GM12878 (cell line): ENCODE data around the gene APOC4. TPM values are rescaled to one million over a fixed set of nuclear protein-coding genes. Genes with fewer than 3 reads are reported as not detected.

Experiments
- ATAC-seq: fragments of 200-7000 bp; cut with Tn5 transposase; 3 replicates; pipeline ENCODE4 v1.9.1; 2020; ENCODE audit warnings: mild to moderate bottlenecking, moderate library complexity
- BruUV-seq: library from RNA; stranded (reverse); fragments of 400-500 nt; replicated peaks from 2 replicates; lab custom pipeline; 2021; lab: Mats Ljungman, UMichigan
- CTCF ChIA-PET: fragments of 300-600 bp; sonication (Branson Sonifier 250); formaldehyde crosslinking; extraction: SDS; loops from one replicate; lab custom pipeline; 2021; ENCODE audit warnings: inconsistent platforms; lab: Yijun Ruan, JAX
- POLR2A ChIA-PET: fragments of 350-600 bp; formaldehyde crosslinking; extraction: SDS; loops from one replicate; lab custom pipeline; 2021; ENCODE audit warnings: inconsistent platforms; lab: Charles Lee
- RAD21 ChIA-PET: fragments of 300-600 bp; sonication (Branson Sonifier 250); formaldehyde crosslinking; loops from one replicate; lab custom pipeline; 2023; ENCODE audit warnings: antibody characterized with exemption; ENCODE audit not compliant: unreplicated experiment; lab: Charles Lee
- SMC1A ChIA-PET: fragments of 300-600 bp; sonication (Branson Sonifier 250); formaldehyde crosslinking; loops from one replicate; lab custom pipeline; 2023; ENCODE audit not compliant: unreplicated experiment, uncharacterized antibody; lab: Charles Lee
- DNase-seq: peaks from one replicate; pipeline ENCODE4 v3.0.0-alpha.2; 2011; ENCODE audit warnings: low read depth, low spot score
- FAIRE-seq: peaks from 3 replicates; lab custom pipeline; 2011; peaks lifted over from hg19 to GRCh38; lab: Jason Lieb, UNC
- H2AFZ ChIP-seq: 2 replicates; pipeline ENCODE4 v1.6.0; 2011; ENCODE audit warnings: low read depth, low read length, control low read depth; ENCODE audit not compliant: control insufficient read depth
- H3K27ac ChIP-seq: 2 replicates; pipeline ENCODE4 v1.5.1; 2011; ENCODE audit warnings: control low read depth; ENCODE audit not compliant: control insufficient read depth, insufficient read depth
- H3K27me3 ChIP-seq, 2 experiments: replicated peaks in 1 of 2; 2 replicates each; pipeline versions ENCODE4 v1.6.0 to v1.6.1; 2011; ENCODE audit warnings: low read length in 1 of 2; ENCODE audit not compliant: control insufficient read depth in 2 of 2, insufficient read depth in 2 of 2
- H3K36me3 ChIP-seq, 2 experiments: 2 replicates each; pipeline ENCODE4 v1.5.1; 2011; ENCODE audit warnings: low read length in 1 of 2; ENCODE audit not compliant: control insufficient read depth in 2 of 2, insufficient read depth in 2 of 2
- H3K4me1 ChIP-seq: 2 replicates; pipeline ENCODE4 v1.6.1; 2011; ENCODE audit warnings: mild to moderate bottlenecking, low read length, moderate library complexity, mixed read lengths; ENCODE audit not compliant: control insufficient read depth, insufficient read depth
- H3K4me2 ChIP-seq: 2 replicates; pipeline ENCODE4 v1.6.0; 2011; ENCODE audit warnings: control low read depth; ENCODE audit not compliant: control insufficient read depth, insufficient read depth
- H3K4me3 ChIP-seq: fragments of 200-600 bp; sonication (generic); 2 replicates; pipeline ENCODE4 v1.5.1; 2016
- H3K79me2 ChIP-seq: 2 replicates; pipeline ENCODE4 v1.6.0; 2011; ENCODE audit warnings: low read length; ENCODE audit not compliant: control insufficient read depth, insufficient read depth
- H3K9ac ChIP-seq: 2 replicates; pipeline ENCODE4 v1.8.0; 2011; ENCODE audit warnings: low read length, control low read depth, mixed read lengths; ENCODE audit not compliant: control insufficient read depth, insufficient read depth
- H3K9me3 ChIP-seq: replicated peaks from 3 replicates; pipeline ENCODE4 v1.5.1; 2011; ENCODE audit warnings: mild to moderate bottlenecking, low read length; ENCODE audit not compliant: control insufficient read depth, insufficient read depth
- H4K20me1 ChIP-seq: 2 replicates; pipeline ENCODE4 v1.6.0; 2011; ENCODE audit not compliant: control insufficient read depth, insufficient read depth
- LARP7 ChIP-seq: fragments of 450-650 bp; IDR thresholded peaks from 2 replicates; pipeline ENCODE4 v1.6.1; 2017; ENCODE audit warnings: mild to moderate bottlenecking
- MTA2 ChIP-seq: fragments of 450-650 bp; IDR thresholded peaks from 2 replicates; pipeline ENCODE4 v1.6.1; 2016; ENCODE audit warnings: low read depth, mild to moderate bottlenecking, moderate library complexity
- TCF7 ChIP-seq: IDR thresholded peaks from 2 replicates; pipeline ENCODE4 v1.6.1; 2014; ENCODE audit warnings: antibody characterized with exemption, borderline replicate concordance
- WGBS: methylation state at CpG from one replicate; pipeline ENCODE4 v1.1.6; 2016; ENCODE audit warnings: low lambda C conversion rate; ENCODE audit not compliant: insufficient replicate concordance, insufficient coverage; ENCODE audit errors: missing lambda C conversion rate; 5-methylcytosine and 5-hydroxymethylcytosine counted together
- in situ Hi-C: fragments of 300-500 bp; cut with MboI; formaldehyde crosslinking; loops from 9 replicates; pipeline ENCODE4 v1.14.3; 2018; ENCODE audit warnings: mixed read lengths
- intact Hi-C: fragments of 100-400 bp; cut with micrococcal nuclease; formaldehyde crosslinking; loops from one replicate; pipeline ENCODE4 v1.14.2; 2022; ENCODE audit not compliant: unreplicated experiment
- polyA plus RNA-seq, 11 experiments: library from polyadenylated mRNA; depleted of rRNA in 4 of 11; unstranded in 6 of 11; stranded (reverse) in 5 of 11; fragments of >200 nt; fragmentation: Nextera tagmentation in 4 of 11; fragmentation: Illumina TruSeq in 1 of 11; extraction: Ambion mirVana in 4 of 11; extraction: Trizol in 1 of 11; gene quantifications; 1 replicate in 1 of 11; 2 replicates in 10 of 11; pipeline versions ENCODE4 v1.2.1 to v1.2.3, GENCODE V29; 2011 to 2016; ENCODE audit warnings: inconsistent platforms in 2 of 11, missing spikeins in 2 of 11, low read depth in 1 of 11
- total RNA-seq, 4 experiments: library from RNA; depleted of rRNA in 3 of 4; stranded (reverse); fragments of >200 nt in 3 of 4; fragmentation: Illumina TruSeq in 1 of 4; extraction: Trizol in 1 of 4; gene quantifications; 2 replicates each; pipeline versions ENCODE4 v1.2.1 to v1.2.3, GENCODE V29; 2013 to 2021
- TF ChIP-seq, protein P1 (sequence below): fragments of 450-650 bp; IDR thresholded peaks from 2 replicates; pipeline ENCODE4 v1.6.1; 2017; ENCODE audit warnings: borderline replicate concordance
- TF ChIP-seq, protein P2 (sequence below): fragments of 450-650 bp; formaldehyde crosslinking; IDR thresholded peaks from 2 replicates; pipeline ENCODE4 v1.4.0; 2022; ENCODE audit warnings: mild to moderate bottlenecking, moderate library complexity

The APOC4 gene
- total and polyA plus RNA-seq, 10 of the 15 experiments (the other 5 are each of a cell fraction or from before 2014, with no cell fraction given), result not detected

DNA sequence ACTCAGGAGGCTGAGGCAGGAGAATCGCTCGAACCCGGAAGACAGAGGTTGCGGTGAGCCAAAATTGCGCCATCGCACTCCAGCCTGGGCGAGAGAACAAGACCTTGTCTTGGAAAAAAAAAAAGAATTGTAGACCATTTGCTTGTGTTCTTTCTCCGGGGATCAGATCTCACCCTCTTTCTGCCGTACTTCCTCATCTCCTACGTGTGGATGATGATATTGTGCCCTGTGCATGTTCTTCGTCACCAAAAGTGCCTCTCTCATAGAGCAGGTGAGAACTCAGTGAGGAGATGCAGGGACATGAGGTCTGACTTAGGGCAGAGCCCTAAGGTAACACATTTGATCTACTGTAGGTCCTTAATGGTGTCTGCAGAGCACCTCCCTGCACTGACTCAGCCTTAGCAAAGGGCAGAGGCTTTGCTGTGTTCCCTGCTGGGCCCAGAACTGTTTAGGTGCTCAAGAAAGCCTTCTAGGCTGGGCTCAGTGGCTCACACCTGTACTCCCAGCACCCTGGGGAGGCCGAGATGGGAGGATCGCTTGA is 5.1 kb downstream of the APOC4 start:
- H3K9ac ChIP-seq, result no peak overlapping the region
- RAD21 ChIA-PET, result no interaction called here
- no peak overlapping the region for H3K4me3 ChIP-seq
- no peaks in the 10 kb centered on the region for H3K36me3 ChIP-seq
- H4K20me1 ChIP-seq, result no peaks in the 10 kb centered on the region
- TF ChIP-seq, protein P1, sequence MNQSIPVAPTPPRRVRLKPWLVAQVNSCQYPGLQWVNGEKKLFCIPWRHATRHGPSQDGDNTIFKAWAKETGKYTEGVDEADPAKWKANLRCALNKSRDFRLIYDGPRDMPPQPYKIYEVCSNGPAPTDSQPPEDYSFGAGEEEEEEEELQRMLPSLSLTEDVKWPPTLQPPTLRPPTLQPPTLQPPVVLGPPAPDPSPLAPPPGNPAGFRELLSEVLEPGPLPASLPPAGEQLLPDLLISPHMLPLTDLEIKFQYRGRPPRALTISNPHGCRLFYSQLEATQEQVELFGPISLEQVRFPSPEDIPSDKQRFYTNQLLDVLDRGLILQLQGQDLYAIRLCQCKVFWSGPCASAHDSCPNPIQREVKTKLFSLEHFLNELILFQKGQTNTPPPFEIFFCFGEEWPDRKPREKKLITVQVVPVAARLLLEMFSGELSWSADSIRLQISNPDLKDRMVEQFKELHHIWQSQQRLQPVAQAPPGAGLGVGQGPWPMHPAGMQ, result no peak
- TF ChIP-seq LARP7, result no peak
- TF ChIP-seq, protein P2, sequence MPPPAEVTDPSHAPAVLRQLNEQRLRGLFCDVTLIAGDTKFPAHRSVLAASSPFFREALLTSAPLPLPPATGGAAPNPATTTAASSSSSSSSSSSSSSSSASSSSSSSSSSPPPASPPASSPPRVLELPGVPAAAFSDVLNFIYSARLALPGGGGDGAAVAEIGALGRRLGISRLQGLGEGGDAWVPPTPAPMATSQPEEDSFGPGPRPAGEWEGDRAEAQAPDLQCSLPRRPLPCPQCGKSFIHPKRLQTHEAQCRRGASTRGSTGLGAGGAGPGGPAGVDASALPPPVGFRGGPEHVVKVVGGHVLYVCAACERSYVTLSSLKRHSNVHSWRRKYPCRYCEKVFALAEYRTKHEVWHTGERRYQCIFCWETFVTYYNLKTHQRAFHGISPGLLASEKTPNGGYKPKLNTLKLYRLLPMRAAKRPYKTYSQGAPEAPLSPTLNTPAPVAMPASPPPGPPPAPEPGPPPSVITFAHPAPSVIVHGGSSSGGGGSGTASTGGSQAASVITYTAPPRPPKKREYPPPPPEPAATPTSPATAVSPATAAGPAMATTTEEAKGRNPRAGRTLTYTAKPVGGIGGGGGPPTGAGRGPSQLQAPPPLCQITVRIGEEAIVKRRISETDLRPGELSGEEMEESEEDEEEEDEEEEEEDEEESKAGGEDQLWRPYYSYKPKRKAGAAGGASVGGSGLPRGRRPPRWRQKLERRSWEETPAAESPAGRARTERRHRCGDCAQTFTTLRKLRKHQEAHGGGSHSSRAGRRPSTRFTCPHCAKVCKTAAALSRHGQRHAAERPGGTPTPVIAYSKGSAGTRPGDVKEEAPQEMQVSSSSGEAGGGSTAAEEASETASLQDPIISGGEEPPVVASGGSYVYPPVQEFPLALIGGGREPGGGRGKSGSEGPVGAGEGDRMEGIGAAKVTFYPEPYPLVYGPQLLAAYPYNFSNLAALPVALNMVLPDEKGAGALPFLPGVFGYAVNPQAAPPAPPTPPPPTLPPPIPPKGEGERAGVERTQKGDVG (CRISPR knock-in tag), result no peak
- no peak for TF ChIP-seq TCF7
- TF ChIP-seq MTA2, result no peak
- SMC1A ChIA-PET, result no interaction called here
- peaks cover 10% of the 10 kb centered on the region for H3K4me1 ChIP-seq
- no peak overlapping the region for H3K4me2 ChIP-seq
- POLR2A ChIA-PET, result no interaction called here
- CTCF ChIA-PET, result interaction anchor here (1.2 kb wide), 1 partner anchor 39 kb away, joined by 4 read pairs; no protein-coding TSS in a partner anchor
- no peaks in the 10 kb centered on the region for H3K27me3 ChIP-seq
- H3K9me3 ChIP-seq, result no peaks in the 10 kb centered on the region
- no peak for DNase-seq
- BruUV-seq, result no TSS peak
- no peak overlapping the region for H2AFZ ChIP-seq
- ATAC-seq, result no peak
- in situ Hi-C loops (no loop called here), intact Hi-C loops (no loop called here)
- WGBS, result 89% methylated on average over 13 of the region's 13 CpGs
- FAIRE-seq, result no peak
- no peak overlapping the region for H3K27ac ChIP-seq
- no peaks in the 10 kb centered on the region for H3K79me2 ChIP-seq
